Stomach (tissue), 4 donors: Measurements from ENCODE around the gene ING1.

Experiments
- CTCF ChIP-seq, 7 experiments: fragments of 450-650 bp in 4 of 7; fragments of 200-600 bp in 3 of 7; sonication (generic) in 3 of 7; IDR thresholded peaks; one replicate each; pipeline ENCODE4 v1.5.1; 2016 to 2019; ENCODE audit warnings: antibody characterized with exemption in 7 of 7, control low read depth in 2 of 7, mild to moderate bottlenecking in 1 of 7
- EP300 ChIP-seq: sonication (generic); formaldehyde crosslinking; IDR thresholded peaks from one replicate; pipeline ENCODE4 v1.6.1; 2017; ENCODE audit warnings: antibody characterized with exemption
- POLR2A ChIP-seq, 4 donors: fragments of 450-650 bp; IDR thresholded peaks; one replicate each; pipeline ENCODE4 v1.6.1; 2016; ENCODE audit warnings: antibody characterized with exemption in 4 of 4, control low read depth in 2 of 4, mild to moderate bottlenecking in 1 of 4, moderate library complexity in 1 of 4

GRCh38 chr13:110706570-110707372 is 6.7 kb upstream of the ING1 start:
- no peak for TF ChIP-seq EP300
- TF ChIP-seq CTCF (IDR thresholded peaks at IDR 0.05) = no peak
- TF ChIP-seq POLR2A (IDR thresholded peaks at IDR 0.05) = no peak
